ENCODE data around the gene CREB3L2.

DNA sequence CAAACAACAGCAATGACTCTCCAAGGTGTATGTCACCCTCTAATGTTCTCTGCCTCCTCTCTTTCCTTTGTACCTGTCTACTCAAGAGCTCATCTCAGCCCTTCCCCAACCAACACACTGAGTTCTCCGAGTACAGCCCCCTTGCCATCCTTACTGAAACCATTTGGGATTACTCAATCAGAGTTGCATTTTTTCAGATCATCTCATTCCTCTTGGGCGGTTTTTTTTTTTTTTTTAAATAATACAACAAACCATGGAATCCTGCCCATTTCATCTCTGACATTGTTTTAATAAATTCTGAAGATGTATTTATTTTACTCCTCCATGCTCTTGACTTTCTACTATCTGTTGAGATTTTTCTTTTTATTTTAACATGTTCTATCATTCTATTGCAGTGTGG lies 4.2 kb upstream of the CREB3L2 start:
- TF ChIP-seq EP300 (IDR thresholded peaks at IDR 0.05; ENCODE audit: low read depth): no peak
- TF ChIP-seq POLR2AphosphoS5 (IDR thresholded peaks at IDR 0.05): no peak
- no peak for TF ChIP-seq POLR2A (IDR thresholded peaks at IDR 0.05)
